ENCODE results near the gene CX3CL1.

GRCh38 chr16:57377080-57377841 is 5.0 kb downstream of the CX3CL1 start:
- TF ChIP-seq CTCF (IDR thresholded peaks at IDR 0.05) (no peak), POLR2A (IDR thresholded peaks at IDR 0.05) (no peak)

Data from lower leg skin (tissue), 3 donors.